GM12878 (cell line): ENCODE data around the gene STX16. TPM values are rescaled to one million over a fixed set of nuclear protein-coding genes. Genes with fewer than 3 reads are reported as not detected.

Source experiments
- ATAC-seq: fragments of 200-7000 bp; cut with Tn5 transposase; 3 replicates; pipeline ENCODE4 v1.9.1; 2020; ENCODE audit warnings: mild to moderate bottlenecking, moderate library complexity
- BruUV-seq: library from RNA; stranded (reverse); fragments of 400-500 nt; replicated peaks from 2 replicates; lab custom pipeline; 2021; lab: Mats Ljungman, UMichigan
- CTCF ChIA-PET: fragments of 300-600 bp; sonication (Branson Sonifier 250); formaldehyde crosslinking; extraction: SDS; loops from one replicate; lab custom pipeline; 2021; ENCODE audit warnings: inconsistent platforms; lab: Yijun Ruan, JAX
- POLR2A ChIA-PET: fragments of 350-600 bp; formaldehyde crosslinking; extraction: SDS; loops from one replicate; lab custom pipeline; 2021; ENCODE audit warnings: inconsistent platforms; lab: Charles Lee
- RAD21 ChIA-PET: fragments of 300-600 bp; sonication (Branson Sonifier 250); formaldehyde crosslinking; loops from one replicate; lab custom pipeline; 2023; ENCODE audit warnings: antibody characterized with exemption; ENCODE audit not compliant: unreplicated experiment; lab: Charles Lee
- SMC1A ChIA-PET: fragments of 300-600 bp; sonication (Branson Sonifier 250); formaldehyde crosslinking; loops from one replicate; lab custom pipeline; 2023; ENCODE audit not compliant: unreplicated experiment, uncharacterized antibody; lab: Charles Lee
- DNase-seq: peaks from one replicate; pipeline ENCODE4 v3.0.0-alpha.2; 2011; ENCODE audit warnings: low read depth, low spot score
- FAIRE-seq: peaks from 3 replicates; lab custom pipeline; 2011; peaks lifted over from hg19 to GRCh38; lab: Jason Lieb, UNC
- H2AFZ ChIP-seq: 2 replicates; pipeline ENCODE4 v1.6.0; 2011; ENCODE audit warnings: low read depth, low read length, control low read depth; ENCODE audit not compliant: control insufficient read depth
- H3K27ac ChIP-seq: 2 replicates; pipeline ENCODE4 v1.5.1; 2011; ENCODE audit warnings: control low read depth; ENCODE audit not compliant: control insufficient read depth, insufficient read depth
- H3K27me3 ChIP-seq, 2 experiments: replicated peaks in 1 of 2; 2 replicates each; pipeline versions ENCODE4 v1.6.0 to v1.6.1; 2011; ENCODE audit warnings: low read length in 1 of 2; ENCODE audit not compliant: control insufficient read depth in 2 of 2, insufficient read depth in 2 of 2
- H3K36me3 ChIP-seq, 2 experiments: 2 replicates each; pipeline ENCODE4 v1.5.1; 2011; ENCODE audit warnings: low read length in 1 of 2; ENCODE audit not compliant: control insufficient read depth in 2 of 2, insufficient read depth in 2 of 2
- H3K4me1 ChIP-seq: 2 replicates; pipeline ENCODE4 v1.6.1; 2011; ENCODE audit warnings: mild to moderate bottlenecking, low read length, moderate library complexity, mixed read lengths; ENCODE audit not compliant: control insufficient read depth, insufficient read depth
- H3K4me2 ChIP-seq: 2 replicates; pipeline ENCODE4 v1.6.0; 2011; ENCODE audit warnings: control low read depth; ENCODE audit not compliant: control insufficient read depth, insufficient read depth
- H3K4me3 ChIP-seq: fragments of 200-600 bp; sonication (generic); 2 replicates; pipeline ENCODE4 v1.5.1; 2016
- H3K79me2 ChIP-seq: 2 replicates; pipeline ENCODE4 v1.6.0; 2011; ENCODE audit warnings: low read length; ENCODE audit not compliant: control insufficient read depth, insufficient read depth
- H3K9ac ChIP-seq: 2 replicates; pipeline ENCODE4 v1.8.0; 2011; ENCODE audit warnings: low read length, control low read depth, mixed read lengths; ENCODE audit not compliant: control insufficient read depth, insufficient read depth
- H3K9me3 ChIP-seq: replicated peaks from 3 replicates; pipeline ENCODE4 v1.5.1; 2011; ENCODE audit warnings: mild to moderate bottlenecking, low read length; ENCODE audit not compliant: control insufficient read depth, insufficient read depth
- H4K20me1 ChIP-seq: 2 replicates; pipeline ENCODE4 v1.6.0; 2011; ENCODE audit not compliant: control insufficient read depth, insufficient read depth
- ASH2L ChIP-seq: fragments of 300-600, 200-600 bp; sonication (generic); IDR thresholded peaks from 2 replicates; pipeline ENCODE4 v1.6.1; 2017; ENCODE audit warnings: low read depth, mild to moderate bottlenecking, borderline replicate concordance
- BMI1 ChIP-seq: fragments of 450-650 bp; IDR thresholded peaks from 2 replicates; pipeline ENCODE4 v1.6.1; 2016; ENCODE audit warnings: mild to moderate bottlenecking, moderate library complexity, borderline replicate concordance
- CUX1 ChIP-seq: IDR thresholded peaks from 2 replicates; pipeline ENCODE4 v1.6.1; 2012; ENCODE audit warnings: improper control_type of control experiment, low read depth, low read length; ENCODE audit not compliant: insufficient replicate concordance
- E2F4 ChIP-seq: IDR thresholded peaks from 2 replicates; pipeline ENCODE4 v1.6.1; 2012; ENCODE audit warnings: low read depth, low read length, improper control_type of control experiment
- IKZF2 ChIP-seq, 2 experiments: fragments of 450-650 bp; IDR thresholded peaks; 2 replicates each; pipeline ENCODE4 v1.6.1; 2017; ENCODE audit warnings: mild to moderate bottlenecking in 2 of 2, moderate library complexity in 2 of 2
- MEF2B ChIP-seq: fragments of 450-650 bp; IDR thresholded peaks from 2 replicates; pipeline ENCODE4 v1.6.1; 2018; ENCODE audit warnings: mild to moderate bottlenecking, moderate library complexity; ENCODE audit not compliant: partially characterized antibody, poor library complexity, severe bottlenecking
- MYC ChIP-seq: IDR thresholded peaks from 2 replicates; pipeline ENCODE4 v1.6.1; 2011; ENCODE audit warnings: mild to moderate bottlenecking, low read length, moderate library complexity, inconsistent platforms; ENCODE audit not compliant: insufficient read depth, insufficient replicate concordance, insufficient read length, severe bottlenecking
- NKRF ChIP-seq: fragments of 450-650 bp; conservative IDR thresholded peaks from 2 replicates; pipeline ENCODE4 v1.6.1; 2017; ENCODE audit warnings: mild to moderate bottlenecking, moderate library complexity
- RAD21 ChIP-seq: IDR thresholded peaks from 2 replicates; pipeline ENCODE4 v1.6.1; 2011; ENCODE audit warnings: mild to moderate bottlenecking, low read depth, low read length, moderate library complexity; ENCODE audit not compliant: insufficient read depth
- RBBP5 ChIP-seq: fragments of 200-600 bp; sonication (generic); conservative IDR thresholded peaks from 2 replicates; pipeline ENCODE4 v1.6.1; 2016
- STAT1 ChIP-seq: fragments of 450-650 bp; conservative IDR thresholded peaks from 2 replicates; pipeline ENCODE4 v1.6.1; 2014; ENCODE audit warnings: antibody characterized with exemption, mild to moderate bottlenecking
- STAT3 ChIP-seq: IDR thresholded peaks from 2 replicates; pipeline ENCODE4 v1.6.1; 2011; ENCODE audit warnings: low read depth, low read length, improper control_type of control experiment
- TBL1XR1 ChIP-seq: IDR thresholded peaks from 2 replicates; pipeline ENCODE4 v1.6.1; 2012; ENCODE audit warnings: low read depth, low read length, improper control_type of control experiment
- WGBS: methylation state at CpG from one replicate; pipeline ENCODE4 v1.1.6; 2016; ENCODE audit warnings: low lambda C conversion rate; ENCODE audit not compliant: insufficient replicate concordance, insufficient coverage; ENCODE audit errors: missing lambda C conversion rate; 5-methylcytosine and 5-hydroxymethylcytosine counted together
- in situ Hi-C: fragments of 300-500 bp; cut with MboI; formaldehyde crosslinking; loops from 9 replicates; pipeline ENCODE4 v1.14.3; 2018; ENCODE audit warnings: mixed read lengths
- intact Hi-C: fragments of 100-400 bp; cut with micrococcal nuclease; formaldehyde crosslinking; loops from one replicate; pipeline ENCODE4 v1.14.2; 2022; ENCODE audit not compliant: unreplicated experiment
- polyA plus RNA-seq, 11 experiments: library from polyadenylated mRNA; depleted of rRNA in 4 of 11; unstranded in 6 of 11; stranded (reverse) in 5 of 11; fragments of >200 nt; fragmentation: Nextera tagmentation in 4 of 11; fragmentation: Illumina TruSeq in 1 of 11; extraction: Ambion mirVana in 4 of 11; extraction: Trizol in 1 of 11; gene quantifications; 1 replicate in 1 of 11; 2 replicates in 10 of 11; pipeline versions ENCODE4 v1.2.1 to v1.2.3, GENCODE V29; 2011 to 2016; ENCODE audit warnings: inconsistent platforms in 2 of 11, missing spikeins in 2 of 11, low read depth in 1 of 11
- total RNA-seq, 4 experiments: library from RNA; depleted of rRNA in 3 of 4; stranded (reverse); fragments of >200 nt in 3 of 4; fragmentation: Illumina TruSeq in 1 of 4; extraction: Trizol in 1 of 4; gene quantifications; 2 replicates each; pipeline versions ENCODE4 v1.2.1 to v1.2.3, GENCODE V29; 2013 to 2021

Gene STX16
- total and polyA plus RNA-seq, 10 of the 15 experiments (the other 5 are each of a cell fraction or from before 2014, with no cell fraction given), result 6.3 to 68.4 (median 35.8) TPM

GRCh38 chr20:58722877-58723627 lies 72.0 kb downstream of the STX16 start:
- DNase-seq (no peak), ATAC-seq (no peak), FAIRE-seq (no peak)
- Histone ChIP-seq H3K4me3 (no peak overlapping the region), H3K4me1 (no peaks in the 10 kb centered on the region), H3K27ac (no peak overlapping the region), H3K79me2 (no peaks in the 10 kb centered on the region), H3K27me3 (peaks cover 0 to 2% of the 10 kb centered on the region in 2 experiments; a peak in 2 of 4 replicates), H3K9me3 (no peaks in the 10 kb centered on the region; the same call in 2 of the 3 replicates), H4K20me1 (no peaks in the 10 kb centered on the region), H3K4me2 (no peak overlapping the region), H2AFZ (no peak overlapping the region), H3K36me3 (no peaks in the 10 kb centered on the region), H3K9ac (no peak overlapping the region)
- in situ Hi-C loops (no loop called here), intact Hi-C loops (no loop called here)
- TF ChIP-seq RBBP5 (no peak), ASH2L (no peak), BMI1 (no peak), MEF2B (no peak), NKRF (no peak), IKZF2 (IDR thresholded peaks at IDR 0.05) (no peak), MYC (no peak), E2F4 (no peak), STAT1 (no peak), TBL1XR1 (no peak), CUX1 (no peak), STAT3 (no peak), RAD21 (no peak)
- ChIA-PET POLR2A (no interaction called here), RAD21 (no interaction called here), CTCF (no interaction called here), SMC1A (no interaction called here)
- WGBS, result 53% methylated on average over 7 of the region's 9 CpGs
- BruUV-seq, result no TSS peak
